IMR-90 (cell line): Measurements from ENCODE around the gene EGR2.

ENCODE experiments used
- ELK1 ChIP-seq: fragments of 150-350 bp; IDR thresholded peaks from 2 replicates; pipeline ENCODE4 v1.6.1; 2016; ENCODE audit warnings: low read depth, mild to moderate bottlenecking, low read length, moderate library complexity, borderline replicate concordance
- MAFK ChIP-seq: IDR thresholded peaks from 2 replicates; pipeline ENCODE4 v1.6.1; 2012; ENCODE audit warnings: low read depth, low read length, improper control_type of control experiment
- POLR2A ChIP-seq: IDR thresholded peaks from 2 replicates; pipeline ENCODE4 v1.6.1; 2012; ENCODE audit warnings: mild to moderate bottlenecking, low read depth, low read length
- RAD21 ChIP-seq: IDR thresholded peaks from 2 replicates; pipeline ENCODE4 v1.6.1; 2012; ENCODE audit warnings: low read length, improper control_type of control experiment
- RFX5 ChIP-seq: IDR thresholded peaks from 2 replicates; pipeline ENCODE4 v1.8.0; 2012; ENCODE audit warnings: low read depth, mild to moderate bottlenecking, low read length, moderate library complexity
- SMC3 ChIP-seq: fragments of 150-350 bp; IDR thresholded peaks from 2 replicates; pipeline ENCODE4 v1.6.1; 2016; ENCODE audit warnings: low read depth, mild to moderate bottlenecking, antibody characterized with exemption, low read length, moderate library complexity
- TF ChIP-seq, protein P1 (sequence below): conservative IDR thresholded peaks from 2 replicates; pipeline ENCODE4 v1.5.1; 2012; ENCODE audit warnings: mild to moderate bottlenecking, low read depth, low read length, improper control_type of control experiment

- TF ChIP-seq, protein P1, sequence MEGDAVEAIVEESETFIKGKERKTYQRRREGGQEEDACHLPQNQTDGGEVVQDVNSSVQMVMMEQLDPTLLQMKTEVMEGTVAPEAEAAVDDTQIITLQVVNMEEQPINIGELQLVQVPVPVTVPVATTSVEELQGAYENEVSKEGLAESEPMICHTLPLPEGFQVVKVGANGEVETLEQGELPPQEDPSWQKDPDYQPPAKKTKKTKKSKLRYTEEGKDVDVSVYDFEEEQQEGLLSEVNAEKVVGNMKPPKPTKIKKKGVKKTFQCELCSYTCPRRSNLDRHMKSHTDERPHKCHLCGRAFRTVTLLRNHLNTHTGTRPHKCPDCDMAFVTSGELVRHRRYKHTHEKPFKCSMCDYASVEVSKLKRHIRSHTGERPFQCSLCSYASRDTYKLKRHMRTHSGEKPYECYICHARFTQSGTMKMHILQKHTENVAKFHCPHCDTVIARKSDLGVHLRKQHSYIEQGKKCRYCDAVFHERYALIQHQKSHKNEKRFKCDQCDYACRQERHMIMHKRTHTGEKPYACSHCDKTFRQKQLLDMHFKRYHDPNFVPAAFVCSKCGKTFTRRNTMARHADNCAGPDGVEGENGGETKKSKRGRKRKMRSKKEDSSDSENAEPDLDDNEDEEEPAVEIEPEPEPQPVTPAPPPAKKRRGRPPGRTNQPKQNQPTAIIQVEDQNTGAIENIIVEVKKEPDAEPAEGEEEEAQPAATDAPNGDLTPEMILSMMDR, result no peak
- TF ChIP-seq POLR2A (no peak), RAD21 (no peak), ELK1 (no peak), RFX5 (no peak), SMC3 (no peak), MAFK (no peak)
Measured at GRCh38 chr10:62858364-62858763, 42.2 kb upstream of the EGR2 start.
